GM11168 (cell line): Measurements from ENCODE around the gene A3GALT2.

ENCODE experiments used
- in situ Hi-C: fragments of 300-500 bp; cut with MboI; formaldehyde crosslinking; loops from one replicate; pipeline ENCODE4 v1.12.0; 2022; ENCODE audit warnings: low sequenced_read_pairs; ENCODE audit not compliant: unreplicated experiment

The A3GALT2 gene

GRCh38 chr1:33320619-33321165, at the start of gene A3GALT2:
A3GALT2 (minus strand) TSS chr1:33321098; CDS start chr1:33321098, 0 bp downstream.
- in situ Hi-C loops, result no loop called here

- in situ Hi-C loops, result no loop called here
These were observed 49.4 kb upstream of the A3GALT2 start for GRCh38 chr1:33370301-33370700.

- in situ Hi-C loops, result loop anchor here (5.0 kb wide), 1 partner anchor 82 kb away; no protein-coding TSS in a partner anchor
These were observed 48.9 kb upstream of the A3GALT2 start for GRCh38 chr1:33369764-33370163.

GRCh38 chr1:33369081-33369480, 48.2 kb upstream of the A3GALT2 start:
- in situ Hi-C loops, result loop anchor here (5.0 kb wide), 1 partner anchor 82 kb away; no protein-coding TSS in a partner anchor

- in situ Hi-C loops, result loop anchor here (5.0 kb wide), 1 partner anchor 81 kb away; no protein-coding TSS in a partner anchor
These were observed 47.5 kb upstream of the A3GALT2 start for GRCh38 chr1:33368431-33368830.

DNA sequence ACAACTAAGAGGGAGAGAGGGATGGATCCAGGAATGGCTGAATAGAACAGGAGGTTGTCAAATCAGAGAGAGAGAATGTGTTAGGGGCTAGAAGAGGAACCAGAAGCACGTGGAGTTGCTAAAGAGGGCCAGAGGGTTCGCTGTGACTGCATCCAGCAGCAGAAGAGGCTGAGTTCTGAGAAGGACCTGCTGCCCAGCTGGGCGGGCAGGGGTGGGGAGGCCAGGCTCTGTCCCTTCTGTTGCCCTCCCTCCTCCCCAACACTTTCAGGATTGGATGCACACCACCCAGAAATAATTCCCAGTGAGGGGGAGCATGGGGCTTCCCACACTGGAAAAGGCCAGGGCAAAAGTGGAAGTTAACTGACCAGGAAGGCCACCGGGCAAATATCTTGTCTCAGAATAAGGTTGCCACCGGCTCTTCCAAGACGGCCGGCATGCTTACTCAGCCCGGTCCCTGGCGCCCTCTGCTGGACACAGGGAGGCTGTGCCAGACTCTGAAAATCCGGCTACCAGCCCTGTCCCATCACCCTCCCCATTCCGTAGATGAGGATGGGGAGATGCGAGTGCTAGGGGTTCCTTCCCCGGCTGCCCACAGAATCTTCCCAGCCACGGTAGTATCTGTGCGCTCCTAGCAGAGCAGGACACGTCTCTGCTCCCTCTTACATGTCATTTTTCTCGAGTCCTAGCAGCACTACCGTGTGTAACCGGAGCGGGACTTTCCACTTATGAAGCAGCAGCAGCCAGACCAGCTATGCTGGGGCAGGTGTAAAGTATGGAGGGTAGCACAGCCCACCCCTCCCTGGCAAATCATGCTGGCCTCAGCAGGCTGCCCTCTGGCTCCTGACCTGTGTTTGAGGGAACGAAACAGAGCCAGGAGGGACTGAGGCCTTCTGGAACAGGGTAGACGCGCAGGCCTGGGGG, 46.8 kb upstream of the A3GALT2 start:
- in situ Hi-C loops, result loop anchor here (5.0 kb wide), 1 partner anchor 80 kb away; no protein-coding TSS in a partner anchor

DNA sequence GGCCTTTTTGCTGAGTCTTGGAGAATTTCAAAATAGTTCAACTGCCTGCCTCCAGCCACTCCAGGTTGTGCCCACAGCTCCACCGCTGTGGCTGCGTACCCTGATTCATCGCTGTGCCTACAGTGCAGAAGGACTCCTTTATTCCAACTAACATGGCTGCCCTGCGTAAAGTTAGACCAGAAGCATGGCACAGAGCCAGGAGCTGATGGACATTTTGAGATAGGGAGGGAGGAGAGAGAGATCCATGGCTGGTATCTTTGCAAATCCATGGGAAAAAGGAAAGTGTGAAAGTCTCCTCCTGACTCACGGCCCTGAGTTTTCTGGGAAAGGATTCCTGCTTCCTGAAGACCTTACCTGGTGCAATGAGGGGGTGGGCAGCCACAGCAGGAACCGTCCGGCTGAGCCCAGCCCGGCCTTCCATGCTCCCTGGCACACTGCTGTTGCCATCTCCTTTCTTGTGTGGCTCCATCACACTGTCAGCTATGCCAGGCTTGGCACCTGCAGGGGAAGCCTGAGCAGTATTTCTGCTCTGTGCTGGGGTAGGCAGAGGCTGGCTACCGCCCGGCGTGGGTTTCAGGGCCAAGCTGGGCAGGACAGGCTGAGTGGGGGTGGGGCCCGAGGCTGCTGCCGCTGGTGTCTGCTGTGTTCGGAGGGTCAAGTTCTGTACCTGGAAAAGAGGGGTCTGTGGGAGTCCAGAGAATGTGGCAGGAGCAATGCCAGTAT, 46.0 kb upstream of the A3GALT2 start:
- in situ Hi-C loops, result loop anchor here (5.0 kb wide), 1 partner anchor 80 kb away; no protein-coding TSS in a partner anchor

DNA sequence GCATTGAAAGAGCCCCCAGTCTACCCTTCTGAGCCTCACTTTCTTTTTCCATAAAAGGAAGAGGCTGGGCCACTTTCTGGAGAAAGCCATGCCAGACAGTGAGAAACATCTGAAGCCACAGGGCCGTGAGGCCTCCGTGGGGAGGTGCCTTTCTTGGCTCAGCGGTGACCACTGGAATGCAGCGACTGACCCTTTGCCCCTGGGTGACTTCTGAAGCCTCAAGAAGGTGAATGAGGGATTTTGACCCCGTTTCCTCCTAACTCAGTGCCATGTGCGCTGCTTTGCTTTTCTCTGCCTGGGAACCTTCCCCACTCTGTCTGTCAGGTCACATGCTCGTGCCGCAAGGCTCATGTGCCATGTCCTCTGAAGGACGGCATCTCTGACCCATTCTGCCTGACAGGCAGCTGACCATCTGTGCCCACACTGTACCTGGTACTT, 44.7 kb upstream of the A3GALT2 start:
- in situ Hi-C loops, result loop anchor here (5.0 kb wide), 1 partner anchor 78 kb away; no protein-coding TSS in a partner anchor

DNA sequence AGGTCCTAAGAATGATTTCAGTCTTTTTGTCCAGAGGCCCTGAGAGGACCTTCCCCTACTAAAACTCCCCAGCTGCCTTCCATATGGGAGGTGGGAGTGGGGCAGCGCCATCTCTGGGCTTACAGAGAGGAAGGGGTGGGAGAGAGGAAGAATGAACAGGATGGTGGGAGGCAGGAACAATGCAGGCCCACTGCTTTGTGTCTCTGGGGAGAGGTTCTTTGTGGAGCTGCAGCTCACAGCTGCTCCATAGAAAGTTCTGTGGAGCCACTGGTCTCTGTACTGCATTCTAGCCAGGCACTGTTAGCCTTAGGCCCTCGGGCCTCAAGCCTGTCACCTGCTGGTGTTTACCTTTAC, 43.6 kb upstream of the A3GALT2 start:
- in situ Hi-C loops, result no loop called here

GRCh38 chr1:33363470-33363861, 42.6 kb upstream of the A3GALT2 start:
- in situ Hi-C loops, result no loop called here

- in situ Hi-C loops, result no loop called here
These were observed 42.1 kb upstream of the A3GALT2 start for GRCh38 chr1:33363021-33363420.

GRCh38 chr1:33361532-33362235, 40.8 kb upstream of the A3GALT2 start:
- in situ Hi-C loops, result no loop called here

GRCh38 chr1:33360367-33360766, 39.5 kb upstream of the A3GALT2 start:
- in situ Hi-C loops, result no loop called here

DNA sequence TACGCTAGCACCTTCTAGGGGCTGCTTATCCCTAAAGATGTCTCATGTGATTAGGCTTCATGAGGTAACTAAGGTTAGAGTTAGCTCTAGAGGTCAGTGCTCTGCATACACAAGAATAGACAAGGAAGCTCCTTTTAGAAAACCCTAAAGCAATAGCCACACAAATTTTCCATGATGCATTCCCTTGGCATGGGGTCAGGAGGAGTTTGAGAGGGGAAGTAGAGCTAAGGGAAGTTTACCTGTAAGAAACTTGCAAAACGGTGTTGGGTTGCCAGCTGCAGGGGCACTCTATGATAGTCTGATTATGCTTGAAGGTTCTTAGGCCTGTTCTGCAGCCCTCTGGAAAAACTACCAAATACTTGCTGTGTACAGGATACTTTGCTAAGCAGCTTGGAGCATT, 39.0 kb upstream of the A3GALT2 start:
- in situ Hi-C loops, result no loop called here

GRCh38 chr1:33358795-33359503, 38.1 kb upstream of the A3GALT2 start:
- in situ Hi-C loops, result no loop called here

GRCh38 chr1:33358114-33358794, 37.4 kb upstream of the A3GALT2 start:
- in situ Hi-C loops, result no loop called here

- in situ Hi-C loops, result no loop called here
These were observed 36.2 kb upstream of the A3GALT2 start for GRCh38 chr1:33357099-33357498.

DNA sequence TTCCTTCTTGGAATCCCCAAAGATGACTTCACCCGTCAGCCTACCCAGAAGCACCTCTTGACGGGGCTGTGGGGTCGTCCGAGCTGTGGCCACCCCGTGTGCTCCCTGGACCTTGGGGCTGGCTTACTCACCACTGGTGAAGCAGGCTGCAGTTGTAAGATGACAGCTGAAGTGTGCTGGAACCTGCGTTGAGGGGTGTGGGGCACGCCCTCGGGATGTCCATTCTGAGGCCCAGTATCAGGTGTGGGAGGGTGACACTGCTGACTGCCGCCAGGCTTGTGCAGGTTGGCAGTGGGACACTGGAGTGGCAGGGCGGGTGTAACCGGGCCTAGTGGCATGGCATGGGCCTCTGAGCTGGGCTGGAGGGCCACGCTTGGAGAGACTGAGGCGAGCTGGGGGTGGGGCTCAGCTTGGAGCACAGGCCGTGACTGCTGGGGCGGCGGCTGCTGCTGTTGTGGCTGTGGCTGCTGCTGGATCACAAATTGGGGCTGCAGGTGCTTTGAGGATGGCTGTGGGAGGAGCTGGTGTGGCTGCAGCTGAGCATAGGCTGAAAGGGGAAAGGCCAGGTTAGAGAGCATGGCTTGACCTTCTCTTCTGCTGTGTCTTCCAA, 33.9 kb upstream of the A3GALT2 start:
- in situ Hi-C loops, result no loop called here
